Sigmoid colon (tissue), 7 donors: ENCODE data around the gene LAMB3. TPM values are rescaled to one million over a fixed set of nuclear protein-coding genes. Genes with fewer than 3 reads are reported as not detected.
A peak's percentile ranks its signal among the peaks of the same experiment; 100 is the strongest.

ENCODE experiments used
- DNase-seq: peaks from one replicate; pipeline ENCODE4 v3.0.0-alpha.2; 2019
- H3K27ac ChIP-seq, 4 donors: fragments of 200-600 bp; sonication (generic); one replicate each; pipeline ENCODE4 v1.5.1; 2016 to 2019; ENCODE audit warnings: mild to moderate bottlenecking in 1 of 4
- H3K27me3 ChIP-seq, 3 donors: fragments of 200-600 bp; sonication (generic); one replicate each; pipeline ENCODE4 v1.5.1; 2019; ENCODE audit warnings: mild to moderate bottlenecking in 1 of 3
- H3K36me3 ChIP-seq, 4 donors: fragments of 200-600 bp; sonication (generic); one replicate each; pipeline ENCODE4 v1.5.1; 2016 to 2019
- H3K4me1 ChIP-seq, 4 donors: fragments of 200-600 bp; sonication (generic); one replicate each; pipeline ENCODE4 v1.5.1; 2017 to 2019
- H3K4me3 ChIP-seq, 4 donors: fragments of 200-600 bp; sonication (generic); one replicate each; pipeline ENCODE4 v1.5.1; 2017 to 2019; ENCODE audit warnings: mild to moderate bottlenecking in 2 of 4, moderate library complexity in 1 of 4
- H3K9me3 ChIP-seq, 4 donors: fragments of 200-600 bp in 3 of 4; sonication (generic) in 3 of 4; one replicate each; pipeline versions ENCODE4 v1.5.1 to v1.6.1; 2013 to 2019
- EP300 ChIP-seq, 4 donors: sonication (generic); formaldehyde crosslinking; IDR thresholded peaks; one replicate each; pipeline ENCODE4 v1.6.1; 2017; ENCODE audit warnings: antibody characterized with exemption in 4 of 4
- POLR2A ChIP-seq, 2 donors: fragments of 450-650 bp; IDR thresholded peaks; one replicate each; pipeline ENCODE4 v1.6.1; 2016; ENCODE audit warnings: antibody characterized with exemption in 2 of 2, mild to moderate bottlenecking in 2 of 2, moderate library complexity in 2 of 2
- POLR2AphosphoS5 ChIP-seq, 4 donors: sonication (generic); formaldehyde crosslinking; IDR thresholded peaks; one replicate each; pipeline ENCODE4 v1.6.1; 2017; ENCODE audit warnings: antibody characterized with exemption in 4 of 4
- WGBS, 2 donors: extraction: QIAGEN DNeasy Blood & Tissue Kit; methylation state at CpG; one replicate each; pipeline ENCODE4 v1.1.7; 2013; 5-methylcytosine and 5-hydroxymethylcytosine counted together
- intact Hi-C: fragments of 100-400 bp; cut with DNase I; formaldehyde crosslinking; loops from one replicate; pipeline ENCODE4 v1.15.1; 2023
- polyA plus RNA-seq, 3 donors: library from polyadenylated mRNA; stranded (reverse); fragments of 200-250 nt; gene quantifications; one replicate each; pipeline ENCODE4 v1.2.3, GENCODE V29; 2013
- total RNA-seq, 4 donors: library from RNA; depleted of rRNA; stranded (reverse); fragments of >200 nt; gene quantifications; one replicate each; pipeline ENCODE4 v1.1.0, GENCODE V29; 2016
- TF ChIP-seq, protein P1 (sequence below), 4 experiments: fragments of 450-650 bp in 3 of 4; fragments of 200-600 bp in 1 of 4; IDR thresholded peaks; one replicate each; pipeline ENCODE4 v1.5.1; 2016 to 2019; ENCODE audit warnings: antibody characterized with exemption in 4 of 4, mild to moderate bottlenecking in 3 of 4, moderate library complexity in 2 of 4
- donor health status: healthy with polysubstance abuse.
- donor health status: Bipolar disorder and iron deficiency.
- donor health status: healthy.

LAMB3 gene
- total and polyA plus RNA-seq, 7 donors = 0.14 to 49.4 (median 9.3) TPM; not detected in 1

DNA sequence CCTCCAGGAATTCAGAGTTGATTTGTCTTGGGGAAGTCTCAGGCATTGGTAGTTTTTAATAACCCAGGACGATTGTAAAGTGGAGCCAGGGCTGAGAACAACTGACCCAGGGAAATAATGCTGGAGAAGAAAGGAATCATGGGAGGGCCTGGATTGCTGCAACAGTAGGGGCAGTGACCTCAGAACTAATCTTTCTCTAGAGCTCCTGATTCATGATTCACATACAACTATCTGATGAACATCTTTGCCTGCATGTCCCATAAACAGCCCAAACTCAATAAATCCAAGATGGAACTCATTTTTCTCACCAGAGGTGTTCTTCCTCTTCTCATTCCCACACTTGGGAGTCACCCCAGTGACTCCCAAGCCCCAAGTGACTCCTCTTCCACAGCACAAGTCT lies 14.9 kb upstream of the LAMB3 start:
- WGBS, 2 donors = 79 to 81% methylated on average over 1 of the region's 1 CpG
- intact Hi-C loops = no loop called here
- no peak for TF ChIP-seq EP300 (IDR thresholded peaks at IDR 0.05)
- no peak for TF ChIP-seq POLR2A (IDR thresholded peaks at IDR 0.05)
- TF ChIP-seq, protein P1, sequence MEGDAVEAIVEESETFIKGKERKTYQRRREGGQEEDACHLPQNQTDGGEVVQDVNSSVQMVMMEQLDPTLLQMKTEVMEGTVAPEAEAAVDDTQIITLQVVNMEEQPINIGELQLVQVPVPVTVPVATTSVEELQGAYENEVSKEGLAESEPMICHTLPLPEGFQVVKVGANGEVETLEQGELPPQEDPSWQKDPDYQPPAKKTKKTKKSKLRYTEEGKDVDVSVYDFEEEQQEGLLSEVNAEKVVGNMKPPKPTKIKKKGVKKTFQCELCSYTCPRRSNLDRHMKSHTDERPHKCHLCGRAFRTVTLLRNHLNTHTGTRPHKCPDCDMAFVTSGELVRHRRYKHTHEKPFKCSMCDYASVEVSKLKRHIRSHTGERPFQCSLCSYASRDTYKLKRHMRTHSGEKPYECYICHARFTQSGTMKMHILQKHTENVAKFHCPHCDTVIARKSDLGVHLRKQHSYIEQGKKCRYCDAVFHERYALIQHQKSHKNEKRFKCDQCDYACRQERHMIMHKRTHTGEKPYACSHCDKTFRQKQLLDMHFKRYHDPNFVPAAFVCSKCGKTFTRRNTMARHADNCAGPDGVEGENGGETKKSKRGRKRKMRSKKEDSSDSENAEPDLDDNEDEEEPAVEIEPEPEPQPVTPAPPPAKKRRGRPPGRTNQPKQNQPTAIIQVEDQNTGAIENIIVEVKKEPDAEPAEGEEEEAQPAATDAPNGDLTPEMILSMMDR (IDR thresholded peaks at IDR 0.05) = no peak
- no peak for TF ChIP-seq POLR2AphosphoS5 (IDR thresholded peaks at IDR 0.05)

DNA sequence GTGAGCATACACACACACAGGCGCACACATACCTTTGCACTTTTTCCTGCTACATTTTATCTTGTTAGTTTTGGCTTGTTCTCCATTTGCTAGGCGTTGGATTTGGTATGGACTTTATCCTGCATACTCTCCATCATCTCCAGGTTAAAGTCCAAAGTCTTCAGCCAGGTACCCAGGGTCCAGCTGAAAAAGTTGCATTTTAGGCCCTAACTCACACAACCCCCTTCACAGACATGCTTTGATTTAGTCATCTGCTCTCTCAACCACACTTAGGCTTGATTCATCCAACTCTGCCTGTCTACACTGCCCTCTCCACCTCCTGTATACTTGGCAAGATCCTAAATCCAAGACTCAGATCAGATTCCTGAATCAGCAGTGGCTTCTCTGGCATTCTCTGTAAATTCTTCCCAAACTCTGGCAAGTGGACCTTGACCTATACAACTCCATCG lies 10.7 kb upstream of the LAMB3 start:
- intact Hi-C loops = no loop called here
- no peak for DNase-seq
- H3K4me1 ChIP-seq = no peaks in the 10 kb centered on the region
- H3K27me3 ChIP-seq = no peaks in the 10 kb centered on the region
- no peaks in the 10 kb centered on the region for H3K36me3 ChIP-seq
- no peak overlapping the region for H3K27ac ChIP-seq
- WGBS, 2 donors = 24 to 74% methylated on average over 3 of the region's 3 CpGs
- no peaks in the 10 kb centered on the region for H3K9me3 ChIP-seq
- TF ChIP-seq POLR2AphosphoS5 (IDR thresholded peaks at IDR 0.05) = no peak
- TF ChIP-seq POLR2A (IDR thresholded peaks at IDR 0.05) = no peak
- TF ChIP-seq EP300 (IDR thresholded peaks at IDR 0.05) = no peak
- TF ChIP-seq, protein P1 (IDR thresholded peaks at IDR 0.05) = no peak
- no peak overlapping the region for H3K4me3 ChIP-seq

More for the DNA sequence above, 14.9 kb upstream of the LAMB3 start:
- Histone ChIP-seq H3K4me1 (no peaks in the 10 kb centered on the region), H3K36me3 (no peaks in the 10 kb centered on the region), H3K4me3 (no peak overlapping the region), H3K27me3 (no peaks in the 10 kb centered on the region), H3K27ac (no peak overlapping the region), H3K9me3 (no peaks in the 10 kb centered on the region)
- DNase-seq = no peak

DNA sequence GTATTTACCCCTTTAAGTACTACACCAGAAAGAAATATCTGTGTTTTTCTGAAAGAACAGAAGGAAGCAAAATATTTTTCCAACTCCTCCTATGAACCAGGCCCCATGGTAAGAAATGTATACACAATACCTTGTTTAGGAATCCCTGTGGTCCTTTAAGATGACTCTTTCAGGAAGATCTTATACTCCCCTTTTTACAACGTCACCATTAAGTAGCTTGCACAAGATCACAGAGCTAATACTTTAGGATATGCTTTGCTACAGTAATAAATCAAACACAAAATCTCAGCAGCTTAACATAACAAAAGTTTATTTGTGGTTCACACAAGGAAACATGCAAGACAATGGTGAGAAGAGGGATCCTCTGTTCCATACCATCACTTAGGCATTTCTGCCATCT lies 8.8 kb upstream of the LAMB3 start:
- Histone ChIP-seq H3K9me3 (no peaks in the 10 kb centered on the region), H3K27me3 (no peaks in the 10 kb centered on the region), H3K27ac (no peak overlapping the region), H3K4me3 (no peak overlapping the region), H3K4me1 (no peaks in the 10 kb centered on the region), H3K36me3 (no peaks in the 10 kb centered on the region)
- intact Hi-C loops = no loop called here
- WGBS, 2 donors = 51 to 76% methylated on average over 1 of the region's 1 CpG
- TF ChIP-seq POLR2AphosphoS5 (IDR thresholded peaks at IDR 0.05) (no peak), POLR2A (IDR thresholded peaks at IDR 0.05) (no peak), EP300 (IDR thresholded peaks at IDR 0.05) (no peak)
- TF ChIP-seq, protein P1 (IDR thresholded peaks at IDR 0.05) = no peak
- DNase-seq = no peak

DNA sequence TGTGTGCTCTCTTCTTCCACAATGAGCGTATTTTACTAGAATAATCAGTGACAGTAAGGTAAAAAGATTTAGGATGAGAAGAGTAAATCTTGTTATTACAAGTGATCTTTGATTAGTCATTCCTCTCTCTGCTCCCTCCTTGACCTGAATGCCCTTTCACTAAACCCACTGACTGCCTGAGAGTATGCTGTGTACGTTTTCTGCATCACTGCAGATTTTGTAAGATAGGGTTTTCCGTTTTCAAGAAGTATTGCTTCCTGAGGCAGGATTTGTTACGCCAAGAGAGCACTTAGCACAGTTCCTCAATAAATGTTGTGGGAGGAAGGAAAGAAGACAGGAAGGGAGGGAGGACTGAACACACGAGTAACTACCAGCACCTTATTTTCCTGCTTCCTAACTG lies 7.7 kb upstream of the LAMB3 start:
- H3K27me3 ChIP-seq = no peaks in the 10 kb centered on the region
- no peak overlapping the region for H3K27ac ChIP-seq
- DNase-seq = no peak
- H3K4me1 ChIP-seq = no peaks in the 10 kb centered on the region
- H3K36me3 ChIP-seq = no peaks in the 10 kb centered on the region
- no peak overlapping the region for H3K4me3 ChIP-seq
- intact Hi-C loops = no loop called here
- TF ChIP-seq POLR2A (IDR thresholded peaks at IDR 0.05) (no peak), POLR2AphosphoS5 (IDR thresholded peaks at IDR 0.05) (peak in 1 of 4 donors; percentile 39)
- WGBS, 2 donors = 29 to 39% methylated on average over 5 of the region's 5 CpGs
- H3K9me3 ChIP-seq = no peaks in the 10 kb centered on the region

DNA sequence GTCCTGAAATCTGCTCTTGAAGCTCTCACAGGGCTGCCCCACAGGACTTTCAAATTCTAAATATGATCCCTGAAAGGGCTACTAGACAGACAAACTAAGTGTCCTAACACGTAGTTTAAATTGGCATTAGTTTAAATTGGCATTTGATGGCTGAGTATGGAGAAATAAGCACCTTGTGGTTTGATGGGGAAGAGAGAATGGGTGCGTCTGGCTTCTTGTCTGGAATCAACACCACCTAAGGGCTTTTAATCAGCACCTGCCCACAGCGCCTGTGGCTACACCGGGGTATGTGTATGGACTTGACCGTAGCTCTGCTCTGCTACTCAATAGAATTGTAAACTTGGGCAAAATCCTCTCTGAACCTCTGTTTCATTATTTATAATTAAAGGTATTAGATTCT lies 5.7 kb upstream of the LAMB3 start:
- Histone ChIP-seq H3K36me3 (no peaks in the 10 kb centered on the region), H3K4me3 (no peak overlapping the region), H3K27ac (no peak overlapping the region), H3K27me3 (no peaks in the 10 kb centered on the region), H3K9me3 (no peaks in the 10 kb centered on the region), H3K4me1 (peaks cover 0 to 7% (median 3%) of the 10 kb centered on the region in 4 donors)
- WGBS, 2 donors = 77 to 96% methylated on average over 5 of the region's 5 CpGs
- intact Hi-C loops = no loop called here
- no peak for TF ChIP-seq POLR2A (IDR thresholded peaks at IDR 0.05)
- TF ChIP-seq, protein P1 (IDR thresholded peaks at IDR 0.05) = no peak
- TF ChIP-seq EP300 (IDR thresholded peaks at IDR 0.05) = no peak
- TF ChIP-seq POLR2AphosphoS5 (IDR thresholded peaks at IDR 0.05) = no peak
- DNase-seq = no peak
